ENCODE measurements around the gene FAM151B.
"Not testable (repeated sequence)": the region's sequence is repeated elsewhere in the genome, so short reads cannot be mapped to it uniquely, and the experiment has no call there.

FAM151B gene, protein sequence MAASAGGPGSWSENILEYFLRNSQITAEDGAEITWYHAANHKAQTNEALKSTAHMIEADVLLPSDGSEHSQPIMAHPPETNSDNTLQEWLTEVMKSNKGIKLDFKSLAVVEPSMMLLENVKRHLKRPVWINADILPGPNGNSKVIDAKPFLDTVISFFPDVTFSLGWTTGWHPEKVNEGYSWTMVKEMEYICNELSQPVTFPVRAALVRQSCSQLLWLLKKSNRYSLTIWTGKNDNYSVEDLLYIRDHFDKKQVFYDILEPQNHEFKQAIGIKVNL

DNA sequence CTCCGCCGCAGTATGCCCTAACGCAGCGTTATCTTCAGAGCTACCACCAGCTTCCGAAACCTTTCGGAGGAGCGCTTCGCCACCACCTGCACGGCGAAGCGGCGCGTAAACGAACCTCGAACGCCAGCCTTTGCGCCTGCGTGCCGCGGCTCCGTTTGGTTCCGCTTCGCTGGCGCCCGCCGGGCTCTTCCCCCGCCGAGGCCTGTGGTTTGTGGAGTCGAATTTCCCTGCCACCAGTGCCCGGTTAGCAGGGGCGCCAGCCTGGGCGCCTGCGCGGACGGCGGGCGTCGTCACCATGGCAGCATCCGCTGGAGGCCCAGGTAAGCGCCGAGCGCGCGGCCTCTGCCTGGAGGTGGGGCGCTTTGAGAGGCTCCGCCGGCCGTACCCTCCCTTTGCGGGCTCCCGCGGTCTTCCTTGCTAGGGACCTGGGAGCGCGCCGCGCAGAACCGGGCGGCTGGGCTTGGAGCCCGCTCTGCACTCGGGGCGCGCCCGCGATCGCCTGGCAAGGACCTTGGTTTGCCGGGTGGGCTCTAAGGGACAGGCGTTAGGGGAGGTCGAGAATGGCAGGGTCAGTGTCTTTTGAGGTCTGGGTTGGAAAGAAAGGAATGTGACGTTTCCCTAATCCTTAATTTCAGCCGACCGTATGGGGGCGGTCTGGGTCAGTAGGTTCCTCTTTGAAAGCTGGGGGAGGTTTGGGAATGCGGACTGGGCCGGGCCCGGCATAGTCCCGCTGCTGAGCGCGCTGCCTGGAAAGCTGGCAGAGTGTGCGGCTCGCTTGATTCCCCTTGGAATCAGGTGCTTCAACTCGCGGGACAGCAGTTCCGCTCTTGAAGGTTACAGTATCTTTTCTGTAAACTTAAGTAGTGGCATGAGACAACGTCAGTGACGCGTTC is at the start of gene FAM151B:
Gene FAM151B (plus strand): TSS at position 272 of the 893 bp plus-strand sequence. CDS start 24 bp downstream, at position 296.
- DNase-seq (ENCODE audit: low read depth) = peak; percentile 58

DNA sequence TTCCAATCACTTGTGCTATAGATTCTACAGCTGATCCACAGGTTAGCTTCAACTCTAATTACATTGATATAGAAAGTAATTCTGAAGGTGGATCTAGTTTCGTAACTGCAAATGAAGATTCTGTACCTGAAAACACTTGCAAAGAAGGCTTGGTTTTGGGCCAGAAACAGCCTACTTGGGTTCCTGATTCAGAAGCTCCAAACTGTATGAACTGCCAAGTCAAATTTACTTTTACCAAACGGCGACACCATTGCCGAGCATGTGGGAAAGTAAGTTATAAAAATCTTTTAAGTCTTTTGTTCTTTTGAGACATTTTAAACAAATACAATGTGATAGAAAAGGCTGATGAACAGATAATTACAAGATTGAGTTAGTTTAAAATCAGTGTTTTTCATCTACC is 49.2 kb upstream of the FAM151B start:
- no peak for DNase-seq (ENCODE audit: low read depth)

DNA sequence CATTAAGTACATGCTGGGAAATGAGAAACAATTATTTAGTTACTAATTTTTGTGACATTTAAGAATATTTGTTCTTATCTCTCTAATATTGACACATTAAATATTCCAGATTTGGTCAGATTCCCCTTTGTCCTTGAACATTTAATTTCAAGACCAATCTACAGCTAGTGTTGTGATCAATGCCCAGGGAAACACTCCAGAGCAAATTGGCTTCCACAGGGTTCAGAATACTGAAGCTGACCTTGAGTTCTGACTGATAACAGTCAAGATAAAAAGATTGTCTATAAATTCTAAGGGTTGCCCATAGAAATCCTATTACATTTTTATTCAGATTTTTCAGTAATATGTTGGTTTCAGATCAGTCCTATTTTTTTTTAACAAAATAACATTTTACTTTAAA is 48.7 kb upstream of the FAM151B start:
- DNase-seq (ENCODE audit: low read depth) = no peak

DNA sequence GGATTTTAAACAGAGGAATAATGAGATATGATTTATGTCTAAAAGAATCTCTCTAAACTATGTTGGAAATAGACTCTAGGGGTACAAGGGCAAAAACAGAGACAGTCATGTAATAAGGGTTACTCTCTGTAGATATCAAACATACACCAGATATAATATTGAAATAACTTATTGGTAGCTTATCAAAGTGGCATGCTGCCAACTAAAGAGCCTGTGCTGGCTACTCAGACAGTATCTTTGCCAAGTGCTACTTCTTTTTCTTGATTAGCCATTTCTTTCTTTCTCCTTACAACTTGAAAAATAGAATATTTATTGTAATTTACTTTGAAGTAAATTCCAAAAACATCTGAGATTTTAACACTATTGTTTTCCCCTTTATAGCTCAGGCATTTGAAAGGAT is 45.2 kb upstream of the FAM151B start:
- DNase-seq (ENCODE audit: low read depth) = no peak

DNA sequence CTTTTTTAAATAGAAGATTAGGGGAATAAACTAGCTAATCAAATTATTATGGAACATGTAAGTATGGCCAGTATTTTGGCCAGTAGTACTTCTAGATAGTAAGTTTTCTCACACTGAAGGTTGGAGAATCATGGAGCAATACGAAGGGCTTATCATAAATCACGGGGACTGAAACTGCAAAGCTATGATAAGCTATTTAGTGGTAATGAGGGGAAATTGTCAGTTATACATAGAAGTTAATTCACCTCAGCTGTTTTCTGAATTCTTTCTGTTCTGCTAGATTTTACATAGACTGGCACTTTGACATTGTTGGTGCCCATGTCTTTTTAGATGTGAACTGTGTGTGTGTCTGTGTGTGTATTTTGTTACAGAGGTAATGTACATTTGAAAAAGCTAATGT is 34.5 kb upstream of the FAM151B start:
- no peak for DNase-seq (ENCODE audit: low read depth)

DNA sequence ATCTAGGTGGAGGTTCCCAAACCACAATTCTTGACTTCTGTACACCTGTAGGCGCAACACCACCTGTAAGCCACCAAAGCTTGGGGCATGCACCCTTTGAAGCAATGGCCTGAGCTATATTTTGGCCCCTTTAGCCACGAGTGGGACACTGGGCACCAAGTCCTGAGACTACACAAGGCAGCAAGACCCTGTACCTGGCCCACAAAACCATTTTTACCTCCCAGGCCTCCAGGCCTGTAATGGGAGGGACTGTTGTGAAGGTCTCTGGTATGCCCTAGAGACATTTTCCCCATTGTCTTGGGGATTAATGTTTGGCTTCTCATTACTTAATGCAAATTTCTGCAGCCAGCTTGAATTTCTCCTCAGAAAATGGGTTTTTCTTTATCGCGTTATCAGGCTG is 24.6 kb upstream of the FAM151B start:
- no peak for DNase-seq (ENCODE audit: low read depth)

DNA sequence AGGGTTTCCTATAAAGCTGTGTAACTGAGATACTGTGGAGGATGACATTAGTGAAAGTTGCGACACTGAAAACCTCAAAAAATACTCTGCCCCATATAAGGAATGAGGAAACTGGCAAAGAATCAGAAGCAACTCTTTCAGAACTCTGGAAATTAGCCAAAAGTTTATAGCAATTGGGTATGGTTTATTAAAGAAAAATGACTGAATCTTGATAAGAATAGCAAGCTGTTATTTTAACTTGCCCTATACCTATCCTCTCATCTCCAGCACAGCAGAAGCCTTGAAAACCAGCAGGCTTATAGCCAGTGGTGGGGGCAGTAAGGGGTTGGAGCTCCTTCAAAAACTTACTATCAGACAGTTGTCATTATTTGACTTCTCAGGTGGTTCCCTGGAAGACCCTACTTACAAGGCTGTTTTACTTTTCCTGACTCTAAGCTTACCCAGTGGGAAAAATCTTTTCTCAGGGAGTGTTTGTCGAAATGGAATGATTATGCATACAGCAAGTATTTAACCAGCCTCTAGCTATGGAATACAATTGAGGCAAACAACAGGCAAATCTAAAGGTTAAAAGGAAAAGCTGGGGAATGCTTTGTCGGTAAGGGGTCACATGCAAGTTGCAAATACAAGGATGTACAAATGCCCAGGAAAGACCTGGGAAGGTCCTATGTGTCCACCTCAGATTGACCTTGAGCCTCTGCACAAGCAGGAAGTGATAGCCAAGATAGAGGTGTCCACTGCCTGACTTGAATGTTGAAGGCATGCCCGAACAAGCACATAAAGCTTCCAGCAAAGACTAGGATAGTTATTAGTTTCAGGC is 21.0 kb upstream of the FAM151B start:
- DNase-seq (ENCODE audit: low read depth) = no peak

DNA sequence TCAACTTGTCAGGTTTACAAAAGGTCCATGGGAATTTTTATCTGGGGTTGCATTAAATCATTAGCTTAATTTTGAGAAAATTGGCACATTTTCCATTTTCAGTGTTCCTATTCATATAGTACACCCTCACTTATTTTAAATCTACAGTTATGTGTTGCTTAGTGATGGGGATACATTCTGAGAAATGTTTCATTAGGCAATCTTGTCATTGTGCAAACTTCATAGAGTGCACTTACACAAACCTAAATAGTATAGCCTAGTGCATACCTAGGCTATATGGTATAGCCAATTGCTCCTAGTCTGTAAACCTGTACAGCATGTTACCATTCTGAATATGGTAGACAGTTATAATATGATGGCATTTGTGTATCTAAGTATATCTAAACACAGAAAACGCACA is 19.8 kb upstream of the FAM151B start:
- no peak for DNase-seq (ENCODE audit: low read depth)

DNA sequence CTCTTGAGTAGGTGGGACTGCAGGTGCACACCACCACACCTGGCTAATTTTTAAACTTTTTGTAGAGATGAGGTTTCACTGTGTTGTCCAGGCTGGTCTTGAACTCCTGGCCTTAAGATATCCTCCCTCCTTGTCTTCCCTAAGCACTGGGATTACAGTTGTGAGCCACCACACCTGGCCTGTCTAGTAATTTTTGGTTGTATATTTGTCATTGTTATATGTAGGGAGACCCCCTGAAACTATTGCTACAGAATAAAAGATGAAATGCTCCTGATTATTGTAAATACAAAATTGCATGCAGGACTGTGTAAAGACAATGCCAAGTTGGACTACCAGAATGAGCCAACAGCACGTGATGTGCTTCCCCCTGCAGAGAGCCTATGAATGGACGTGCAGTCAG is 17.3 kb upstream of the FAM151B start:
- not testable (repeated sequence) for DNase-seq (ENCODE audit: low read depth)

DNA sequence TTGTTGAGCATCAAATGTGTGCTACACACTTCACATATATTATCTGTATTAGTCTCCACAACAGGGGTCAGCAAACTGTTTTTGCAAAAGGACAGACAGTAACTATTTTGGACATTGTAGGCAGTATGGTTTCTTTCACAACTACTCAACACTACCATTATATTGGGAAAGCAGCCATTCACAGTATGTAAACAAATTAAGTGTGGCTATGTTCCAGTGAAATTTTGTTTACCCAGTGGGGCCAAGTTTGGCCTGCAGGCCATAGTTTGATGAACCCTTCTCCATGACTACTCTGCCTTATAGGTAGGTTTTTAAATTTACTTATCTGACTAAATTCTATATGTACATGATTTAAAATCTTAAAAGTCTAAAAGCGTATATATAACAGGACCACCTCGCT is 13.0 kb upstream of the FAM151B start:
- no peak for DNase-seq (ENCODE audit: low read depth)

DNA sequence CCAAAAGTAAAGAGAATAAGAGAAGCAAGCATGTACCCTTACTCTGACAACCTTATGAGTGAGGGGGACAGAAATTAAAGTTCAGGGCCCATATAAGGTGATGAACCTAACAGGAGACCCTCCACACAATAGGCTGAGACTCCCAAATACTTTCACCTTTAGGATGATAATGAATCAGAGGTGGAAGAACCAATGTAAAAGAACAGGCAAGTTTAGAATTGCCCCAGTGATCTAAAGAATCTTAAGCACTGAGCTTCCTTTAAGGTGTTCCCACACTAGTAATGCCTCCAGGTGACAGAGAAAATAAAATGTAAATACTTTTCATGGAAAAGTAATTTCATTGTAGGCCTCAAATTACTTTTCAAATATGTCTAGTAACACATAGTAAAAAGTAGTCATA is 8.2 kb upstream of the FAM151B start:
- no peak for DNase-seq (ENCODE audit: low read depth)

DNA sequence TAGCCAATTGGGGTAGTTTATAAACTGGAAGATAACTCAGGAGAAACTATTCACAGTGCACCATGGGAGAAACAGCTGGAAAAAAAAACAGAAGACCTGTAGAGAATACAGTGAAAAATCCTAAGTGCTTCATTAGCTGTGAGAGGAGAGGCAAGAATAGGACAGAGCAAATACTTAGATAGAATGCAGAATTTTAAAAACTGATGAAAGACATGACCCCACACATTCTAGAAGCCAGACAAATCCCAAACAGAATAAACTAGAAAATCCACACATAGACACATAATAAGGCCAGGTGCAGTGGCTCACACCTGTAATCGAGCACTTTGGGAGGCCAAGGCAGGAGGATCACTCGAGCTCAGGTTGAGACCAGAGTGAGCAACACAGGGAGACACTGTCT is 7.5 kb upstream of the FAM151B start:
- no peak for DNase-seq (ENCODE audit: low read depth)

DNA sequence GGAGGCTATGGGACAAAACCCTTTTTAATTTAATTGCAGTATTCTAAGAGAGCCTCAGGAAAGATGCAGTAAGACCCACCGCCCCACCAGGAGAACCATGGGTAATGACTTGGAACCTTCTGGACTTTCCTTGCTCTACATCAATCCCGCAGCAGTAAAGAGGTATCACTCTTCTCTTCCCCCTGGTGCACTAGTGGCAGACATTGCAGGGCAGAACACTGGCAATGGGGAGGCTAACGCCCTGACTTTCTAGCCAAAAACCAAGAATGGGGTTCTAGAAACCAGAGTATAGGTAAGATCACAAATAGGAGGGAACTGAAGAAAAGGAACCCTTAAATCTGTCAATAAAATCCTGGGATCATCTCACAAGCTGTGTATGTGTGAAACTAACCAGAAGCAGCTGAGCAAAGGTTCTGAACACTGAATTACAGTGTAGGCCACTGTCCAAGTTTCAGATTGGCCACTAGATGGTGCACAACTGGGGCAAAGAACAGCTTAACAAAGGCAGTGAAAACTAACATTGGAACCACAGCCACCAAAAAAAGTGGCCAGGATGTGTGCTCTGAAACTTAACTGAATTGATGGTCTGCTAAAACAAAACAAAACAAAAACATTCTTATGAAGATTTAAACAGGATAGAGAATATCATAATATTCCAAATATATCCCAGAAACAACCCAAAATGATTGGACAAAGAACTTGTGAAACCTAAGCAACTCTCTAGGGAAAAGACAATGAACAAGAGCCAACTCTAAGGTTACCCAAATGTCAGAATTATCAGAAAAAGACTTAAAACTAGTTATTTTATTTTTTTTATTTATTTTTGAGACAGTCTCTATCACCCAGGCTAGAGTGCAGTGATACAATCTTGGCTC is 6.6 kb upstream of the FAM151B start:
- peak; percentile 8 for DNase-seq (ENCODE audit: low read depth)

DNA sequence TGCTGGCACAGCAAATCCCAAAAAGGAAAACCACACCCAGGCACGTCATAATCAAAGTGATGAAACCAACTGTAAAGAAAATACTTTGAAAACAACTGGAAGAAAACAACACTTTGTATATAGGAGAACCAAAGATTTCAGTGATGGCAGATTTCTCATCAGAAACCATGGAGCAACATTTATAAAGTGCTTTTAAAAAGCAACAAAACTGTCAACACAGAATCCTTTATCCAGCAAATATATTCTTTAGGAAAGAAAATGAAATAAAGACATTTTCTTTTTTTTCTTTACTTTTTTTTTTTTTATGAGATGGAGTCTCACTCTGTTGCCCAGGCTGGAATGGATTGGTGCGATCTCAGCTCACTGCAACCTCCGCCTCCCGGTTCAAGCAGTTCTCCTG is 5.3 kb upstream of the FAM151B start:
- DNase-seq (ENCODE audit: low read depth) = no peak

DNA sequence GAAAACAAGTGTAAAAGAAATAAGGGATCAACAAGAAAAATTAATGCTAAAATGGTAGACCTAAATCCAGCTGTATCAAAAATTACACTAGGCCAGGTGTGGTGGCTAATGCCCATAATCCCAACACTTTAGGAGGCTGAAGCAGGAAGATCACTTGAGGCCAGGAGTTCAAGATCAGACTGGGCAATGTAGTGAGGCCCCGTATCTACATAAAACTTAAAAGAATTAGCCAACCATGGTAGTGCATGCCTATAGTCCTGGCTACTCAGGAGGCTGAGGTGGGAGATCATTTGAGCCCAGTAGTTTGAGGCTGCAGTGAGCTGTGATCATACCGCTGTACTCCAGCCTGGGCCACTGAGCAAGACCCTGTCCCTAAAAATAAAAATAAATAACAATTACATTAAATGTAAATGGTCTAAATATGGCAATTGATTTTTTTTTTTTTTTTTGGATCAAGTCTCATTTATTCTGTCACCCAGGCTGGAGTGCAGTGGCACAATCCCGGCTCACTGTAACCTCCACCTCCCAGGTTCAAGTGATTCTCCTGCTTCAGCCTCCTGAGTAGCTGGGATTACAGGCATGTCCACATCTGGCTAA is 4.2 kb upstream of the FAM151B start:
- DNase-seq (ENCODE audit: low read depth) = no peak

DNA sequence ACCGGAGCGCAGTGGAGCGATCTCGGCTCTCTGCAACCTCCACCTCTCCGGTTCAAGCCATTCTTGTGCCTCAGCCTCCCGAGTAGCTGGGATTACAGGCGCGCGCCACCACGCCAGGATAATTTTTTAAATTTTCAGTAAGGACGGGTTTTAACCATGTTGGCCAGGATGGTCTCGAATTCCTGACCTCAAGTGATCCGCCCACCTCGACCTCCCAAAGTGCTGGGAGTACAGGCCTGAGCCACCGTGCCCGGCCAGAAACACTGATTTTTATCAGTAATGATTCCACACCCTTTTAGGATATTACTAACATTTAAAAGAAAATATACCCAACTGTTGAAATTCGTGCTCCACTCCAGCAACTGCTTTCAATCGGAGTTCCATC is 464 bp upstream of the FAM151B start:
- DNase-seq (ENCODE audit: low read depth) = no peak

DNA sequence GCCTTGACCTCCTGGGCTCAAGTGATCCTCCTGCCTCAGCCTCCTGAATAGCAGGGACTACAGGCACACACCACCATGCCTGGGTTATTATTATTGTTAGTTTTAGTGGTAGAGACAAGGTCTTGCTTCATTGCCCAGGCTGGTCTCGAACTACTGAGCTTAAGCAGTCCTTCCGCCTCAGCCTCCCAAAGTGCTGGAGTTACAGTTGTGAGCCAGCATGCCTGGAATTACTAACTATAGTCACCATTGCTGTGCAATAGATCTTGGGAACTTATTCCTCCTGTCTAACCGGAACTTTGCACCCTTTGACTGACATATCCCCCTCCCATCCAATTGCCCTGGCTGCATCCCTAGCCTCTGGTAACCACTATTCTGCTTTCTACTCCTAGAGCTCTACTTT is 3.4 kb downstream of the FAM151B start:
- no peak for DNase-seq (ENCODE audit: low read depth)

DNA sequence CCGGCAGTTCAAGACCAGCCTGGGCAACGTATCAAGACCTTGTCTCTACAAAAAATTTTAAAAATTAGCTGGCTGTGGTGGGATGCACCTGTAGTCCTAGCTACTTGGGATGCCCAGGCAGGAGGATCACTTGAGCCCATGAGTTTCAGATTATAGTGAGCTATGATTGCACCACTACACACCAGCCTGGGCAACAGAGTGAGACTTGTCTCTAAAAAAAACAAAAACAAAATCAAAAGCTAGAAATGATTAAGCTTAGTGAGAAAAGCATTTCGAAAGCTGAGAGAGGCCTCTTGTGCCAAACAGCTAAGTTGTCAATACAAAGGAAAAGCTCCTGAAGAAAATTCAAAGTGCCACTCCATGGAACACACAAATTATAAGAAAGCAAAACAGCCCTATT is 4.8 kb downstream of the FAM151B start:
- DNase-seq (ENCODE audit: low read depth) = no peak

DNA sequence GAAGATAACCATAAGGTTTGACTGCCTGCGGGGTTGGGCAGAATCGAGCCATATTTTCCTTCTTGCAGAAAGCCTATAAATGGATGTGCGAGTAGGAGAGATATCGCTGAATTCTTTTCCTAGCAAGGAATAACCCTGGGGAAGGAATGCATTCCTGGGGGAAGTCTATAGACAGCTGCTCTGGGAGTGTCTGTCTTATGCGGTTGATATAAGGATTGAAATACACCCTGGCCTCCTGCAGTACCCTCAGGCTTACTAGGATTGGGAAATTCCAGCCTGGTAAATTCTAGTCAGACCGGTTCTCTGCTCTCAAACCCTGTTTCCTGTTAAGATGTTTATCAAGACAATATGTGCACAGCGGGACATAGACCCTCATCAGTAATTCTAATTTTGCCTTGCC is 5.5 kb downstream of the FAM151B start:
- DNase-seq (ENCODE audit: low read depth) = not testable (repeated sequence)

DNA sequence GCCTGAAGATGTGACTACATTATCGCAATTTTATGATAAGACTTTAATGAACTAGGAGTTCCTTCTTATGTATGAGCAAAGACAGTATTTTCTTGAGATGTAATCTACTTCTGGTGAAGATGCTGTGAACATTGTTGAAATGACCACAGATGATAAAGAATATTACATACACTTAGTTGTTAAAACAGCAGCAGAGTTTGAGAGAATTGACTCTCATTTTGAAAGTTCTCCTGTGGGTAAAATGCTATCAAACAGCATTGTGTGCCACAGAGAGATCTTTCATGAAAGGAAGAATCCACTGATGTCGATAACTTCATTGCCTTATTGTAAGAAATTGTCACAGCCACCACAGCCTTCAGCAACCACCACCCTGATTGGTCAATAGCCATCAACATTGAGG is 8.0 kb downstream of the FAM151B start:
- DNase-seq (ENCODE audit: low read depth) = no peak

DNA sequence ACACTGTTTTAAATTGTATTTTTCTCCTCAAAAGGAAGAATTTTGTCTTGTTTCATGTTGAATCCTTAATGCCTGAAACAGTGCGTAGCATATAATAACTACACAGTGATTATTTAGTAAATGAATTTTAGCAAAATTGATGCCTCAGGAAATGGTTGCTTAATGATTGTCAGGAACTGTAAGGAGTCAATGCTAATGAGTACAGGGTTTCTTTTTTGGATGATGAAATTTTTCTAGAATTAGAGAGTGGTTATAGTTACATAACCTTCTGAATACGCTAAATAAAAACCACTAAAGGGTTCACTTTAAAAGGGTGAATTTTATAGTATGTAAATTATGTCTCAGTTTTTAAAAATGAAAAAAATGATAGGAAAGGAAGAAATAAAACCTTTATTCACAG is 14.9 kb downstream of the FAM151B start:
- no peak for DNase-seq (ENCODE audit: low read depth)

Data from HS-5 (cell line).